Choroid plexus epithelial cell (primary cell): ENCODE data around the gene ABCA3.

Experiments
- DNase-seq: peaks from one replicate; pipeline ENCODE4 v3.0.0-alpha.2; 2010; ENCODE audit warnings: low read depth
- H3K4me3 ChIP-seq: 2 replicates; pipeline ENCODE4 v1.5.1; 2011; ENCODE audit warnings: low read depth, mild to moderate bottlenecking, control low read depth, low read length, moderate library complexity
- TF ChIP-seq, protein P1 (sequence below): conservative IDR thresholded peaks from 2 replicates; pipeline ENCODE4 v1.5.1; 2011; ENCODE audit warnings: low read depth, mild to moderate bottlenecking, control low read depth, inconsistent platforms, low read length, moderate library complexity

Gene ABCA3

DNA sequence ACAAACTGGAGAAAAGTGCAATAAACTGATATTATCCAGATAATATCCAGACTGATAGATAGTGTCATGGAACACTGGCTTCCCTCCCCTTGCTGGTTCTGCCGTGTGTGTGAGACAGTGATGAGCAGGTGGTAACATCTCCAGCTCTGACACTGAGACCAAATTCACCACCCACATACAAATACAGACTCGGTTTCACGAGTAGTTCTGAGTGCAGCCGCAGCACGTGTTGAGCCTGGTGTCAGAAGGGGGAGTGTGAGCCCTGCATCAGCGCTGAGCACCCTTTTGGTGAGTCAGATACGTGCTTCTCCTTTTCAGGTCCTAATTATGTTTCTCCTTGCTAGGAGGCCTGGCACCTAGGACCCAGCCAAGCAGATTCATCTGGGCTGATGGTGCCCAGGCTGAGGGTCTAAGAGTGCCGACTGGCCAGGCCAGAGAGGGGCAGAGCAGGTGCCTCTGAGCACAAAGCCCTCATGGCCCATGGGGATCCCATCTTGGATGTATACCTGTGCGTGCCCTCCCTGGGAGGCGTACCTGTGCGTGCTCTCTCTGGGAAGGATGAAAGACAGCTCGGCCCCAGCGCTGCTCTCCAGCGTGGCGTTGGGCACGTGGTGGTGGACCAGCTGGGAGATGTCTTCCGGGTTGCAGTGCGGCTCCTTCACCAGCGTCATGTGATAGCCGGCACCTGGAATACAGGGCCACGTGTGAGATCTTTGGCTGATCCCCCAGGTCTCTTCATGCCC, 45.3 kb downstream of the ABCA3 start:
- DNase-seq, result no peak
- H3K4me3 ChIP-seq, result no peak overlapping the region
- TF ChIP-seq, protein P1, sequence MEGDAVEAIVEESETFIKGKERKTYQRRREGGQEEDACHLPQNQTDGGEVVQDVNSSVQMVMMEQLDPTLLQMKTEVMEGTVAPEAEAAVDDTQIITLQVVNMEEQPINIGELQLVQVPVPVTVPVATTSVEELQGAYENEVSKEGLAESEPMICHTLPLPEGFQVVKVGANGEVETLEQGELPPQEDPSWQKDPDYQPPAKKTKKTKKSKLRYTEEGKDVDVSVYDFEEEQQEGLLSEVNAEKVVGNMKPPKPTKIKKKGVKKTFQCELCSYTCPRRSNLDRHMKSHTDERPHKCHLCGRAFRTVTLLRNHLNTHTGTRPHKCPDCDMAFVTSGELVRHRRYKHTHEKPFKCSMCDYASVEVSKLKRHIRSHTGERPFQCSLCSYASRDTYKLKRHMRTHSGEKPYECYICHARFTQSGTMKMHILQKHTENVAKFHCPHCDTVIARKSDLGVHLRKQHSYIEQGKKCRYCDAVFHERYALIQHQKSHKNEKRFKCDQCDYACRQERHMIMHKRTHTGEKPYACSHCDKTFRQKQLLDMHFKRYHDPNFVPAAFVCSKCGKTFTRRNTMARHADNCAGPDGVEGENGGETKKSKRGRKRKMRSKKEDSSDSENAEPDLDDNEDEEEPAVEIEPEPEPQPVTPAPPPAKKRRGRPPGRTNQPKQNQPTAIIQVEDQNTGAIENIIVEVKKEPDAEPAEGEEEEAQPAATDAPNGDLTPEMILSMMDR, result no peak

DNA sequence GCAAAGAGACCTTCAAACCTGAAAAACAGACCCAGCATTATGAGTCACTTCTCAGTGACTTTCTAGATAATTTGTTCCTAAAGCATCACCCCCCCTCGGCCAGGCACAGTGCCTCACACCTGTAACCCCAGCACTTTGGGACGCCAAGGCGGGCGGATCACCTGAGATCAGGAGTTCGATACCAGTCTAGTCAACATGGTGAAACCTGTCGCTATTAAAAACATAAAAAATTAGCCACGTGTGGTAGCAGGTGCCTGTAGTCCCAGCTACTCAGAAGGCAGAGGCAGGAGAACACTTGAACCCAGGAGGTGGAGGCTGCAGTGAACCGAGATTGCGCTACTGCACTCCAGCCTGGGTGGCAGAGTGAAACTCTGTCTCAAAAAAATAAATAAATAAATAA, 48.3 kb downstream of the ABCA3 start:
- TF ChIP-seq, protein P1, result no peak
- no peak overlapping the region for H3K4me3 ChIP-seq
- DNase-seq, result no peak

DNA sequence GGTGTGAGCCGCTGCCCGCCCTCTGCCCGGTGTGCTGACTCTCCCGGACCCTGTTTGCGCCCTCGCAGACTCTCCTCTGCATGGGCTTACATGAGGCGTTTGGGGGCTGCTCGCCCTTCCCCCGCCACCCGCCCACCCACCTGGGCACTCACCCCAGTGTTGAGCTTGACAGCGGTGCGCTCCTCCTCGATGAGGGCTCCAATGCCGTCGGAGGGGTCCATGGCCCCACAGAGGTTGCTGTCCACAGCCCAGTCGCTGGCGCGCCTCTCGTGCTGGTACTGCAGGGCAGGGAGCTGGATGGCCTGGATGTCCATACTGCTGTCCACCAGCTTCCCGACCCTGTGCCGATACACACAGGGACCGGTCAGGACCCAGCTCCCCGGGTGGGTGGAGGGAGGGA, 51.2 kb downstream of the ABCA3 start:
- no peak for DNase-seq
- TF ChIP-seq, protein P1, result no peak
- H3K4me3 ChIP-seq, result no peak overlapping the region

DNA sequence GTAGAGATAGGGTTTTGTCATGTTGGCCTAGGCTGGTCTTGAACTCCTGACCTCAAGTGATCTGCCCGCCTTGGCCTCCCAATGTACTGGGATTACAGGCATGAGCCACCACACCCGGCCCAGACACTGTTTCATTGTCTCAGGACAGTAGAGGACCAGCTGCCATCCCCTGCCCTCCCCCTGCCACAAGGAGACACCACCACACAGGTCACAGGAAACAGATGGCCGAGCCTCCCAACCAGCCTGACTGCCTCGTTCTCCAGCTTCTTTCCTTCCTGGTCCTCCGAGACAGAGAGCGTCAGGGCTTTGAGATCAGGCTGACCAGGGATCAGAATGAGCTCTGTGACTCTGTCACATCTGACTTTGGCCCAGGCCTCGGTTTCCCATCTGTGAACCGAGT, 51.8 kb downstream of the ABCA3 start:
- TF ChIP-seq, protein P1, result no peak
- no peak for DNase-seq
- no peak overlapping the region for H3K4me3 ChIP-seq

DNA sequence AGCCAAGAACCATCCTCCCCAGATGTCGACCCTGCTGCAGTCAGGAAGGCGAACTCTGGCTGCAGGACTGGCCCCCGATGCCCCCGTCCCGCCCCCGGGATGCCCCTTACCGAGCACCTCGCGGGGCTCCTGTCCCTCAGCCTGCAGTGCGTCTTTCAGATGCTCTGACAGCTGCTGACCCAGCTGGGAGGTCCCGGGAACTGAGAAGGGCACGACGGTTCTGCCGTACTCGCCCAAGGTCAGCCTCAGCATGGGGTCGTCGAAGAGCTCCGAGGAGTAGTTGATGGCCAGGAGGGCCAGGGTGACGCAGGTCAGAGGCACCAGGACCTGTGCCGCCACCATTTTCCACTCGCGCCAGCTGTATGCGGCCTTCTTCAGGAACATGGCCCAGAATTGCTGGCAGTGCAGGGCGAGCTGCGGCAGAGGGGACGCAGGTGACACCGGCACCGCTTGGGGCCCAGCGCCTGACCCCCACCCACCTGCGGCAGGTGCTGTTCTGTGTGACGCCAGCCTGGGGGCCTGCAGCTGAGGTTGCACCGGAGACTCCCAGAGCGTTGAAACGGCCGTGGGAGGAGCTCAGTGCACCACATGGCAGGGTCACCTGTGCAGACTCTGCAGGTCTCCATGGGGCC, 52.5 kb downstream of the ABCA3 start:
- no peak for DNase-seq
- no peak overlapping the region for H3K4me3 ChIP-seq
- TF ChIP-seq, protein P1, result no peak

DNA sequence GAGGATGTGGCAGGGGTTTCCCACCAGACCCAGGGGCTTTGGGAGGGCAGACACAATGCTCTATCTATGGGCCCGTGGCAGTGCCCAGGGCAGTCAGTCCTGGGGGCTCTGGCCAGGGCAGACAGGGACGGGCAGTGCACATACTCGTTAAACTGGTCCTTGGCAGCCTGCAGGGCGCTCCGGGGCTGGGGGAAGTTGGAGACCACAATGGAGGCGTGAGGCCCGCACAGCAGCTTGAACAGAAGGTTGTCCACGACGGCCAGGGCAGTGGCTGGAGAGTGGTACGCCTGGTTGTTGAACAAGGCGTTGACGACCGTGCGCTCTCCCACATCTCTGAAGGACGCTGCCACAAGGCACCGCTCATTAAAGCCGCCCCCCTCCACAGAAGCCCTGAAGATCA, 54.0 kb downstream of the ABCA3 start:
- DNase-seq, result no peak
- TF ChIP-seq, protein P1, result no peak

DNA sequence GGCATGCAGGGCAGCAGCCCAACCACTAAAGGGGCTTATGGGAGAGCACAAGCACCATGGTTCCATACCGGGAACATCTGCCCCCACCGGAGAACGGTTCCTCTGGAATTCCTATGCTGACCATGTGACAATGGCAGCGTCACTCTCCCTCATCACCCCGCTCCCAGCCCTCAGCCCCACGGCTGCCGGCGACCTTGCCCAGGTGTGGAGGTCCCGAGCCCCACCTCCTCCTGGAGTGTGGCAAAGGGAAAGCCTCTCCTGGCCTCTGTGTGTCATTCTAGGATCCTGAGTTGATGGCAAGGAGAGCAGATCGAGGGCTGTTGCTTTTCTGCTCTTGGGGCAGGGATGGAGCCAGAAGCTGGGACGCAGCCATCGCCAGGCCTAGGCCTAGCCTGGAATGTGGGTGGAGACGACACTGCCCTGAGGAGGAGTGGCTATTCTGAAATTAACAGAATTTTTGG, 54.8 kb downstream of the ABCA3 start:
- TF ChIP-seq, protein P1, result no peak
- DNase-seq, result no peak
- no peak overlapping the region for H3K4me3 ChIP-seq

More for the DNA sequence above, 54.0 kb downstream of the ABCA3 start:
- no peak overlapping the region for H3K4me3 ChIP-seq
